K562 (cell line): ENCODE results near the gene NQO2. TPM values are rescaled to one million over a fixed set of nuclear protein-coding genes. Genes with fewer than 3 reads are reported as not detected.
A peak's percentile ranks its signal among the peaks of the same experiment; 100 is the strongest.

Source experiments
- BACH1 ChIP-seq: fragments of 200-800 bp; sonication (Bioruptor generic); IDR thresholded peaks from 2 replicates; pipeline ENCODE4 v1.6.1; 2016; ENCODE audit warnings: missing genetic modification characterization, missing compliant biosample characterization
- CTBP1 ChIP-seq: fragments of 450-650 bp; IDR thresholded peaks from 2 replicates; pipeline ENCODE4 v1.6.1; 2016; ENCODE audit warnings: borderline replicate concordance
- EZH2 ChIP-seq: IDR thresholded peaks from 2 replicates; pipeline ENCODE4 v1.6.1; 2012; ENCODE audit warnings: low read depth, mild to moderate bottlenecking, inconsistent platforms, low read length, borderline replicate concordance
- HLTF ChIP-seq: fragments of 450-650 bp; IDR thresholded peaks from 2 replicates; pipeline ENCODE4 v1.6.1; 2016
- KAT7 ChIP-seq: sonication (generic); formaldehyde crosslinking; IDR thresholded peaks from 2 replicates; pipeline ENCODE4 v1.8.0; 2022; ENCODE audit warnings: missing genetic modification reagents, mild to moderate bottlenecking, borderline replicate concordance
- MTA1 ChIP-seq: fragments of 450-650 bp; IDR thresholded peaks from 2 replicates; pipeline ENCODE4 v1.6.1; 2017; ENCODE audit warnings: borderline replicate concordance
- NEUROD1 ChIP-seq: fragments of 150-350 bp; IDR thresholded peaks from 2 replicates; pipeline ENCODE4 v1.6.1; 2014; ENCODE audit warnings: borderline replicate concordance, low read length, low read depth; ENCODE audit not compliant: partially characterized antibody
- NFIX ChIP-seq: fragments of 250-450 bp; sonication (Bioruptor Pico); IDR thresholded peaks from 2 replicates; pipeline ENCODE4 v1.4.0; 2020; ENCODE audit warnings: low read depth, mild to moderate bottlenecking, moderate library complexity
- PCBP1 ChIP-seq: fragments of 200-400 bp; formaldehyde crosslinking; IDR thresholded peaks from 2 replicates; pipeline ENCODE4 v1.6.1; 2018; ENCODE audit warnings: mild to moderate bottlenecking, low read depth, low read length; ENCODE audit not compliant: poor library complexity, severe bottlenecking
- TAF9B ChIP-seq: fragments of 450-650 bp; IDR thresholded peaks from 2 replicates; pipeline ENCODE4 v1.6.1; 2018; ENCODE audit warnings: mild to moderate bottlenecking; ENCODE audit not compliant: partially characterized antibody
- ZNF41 ChIP-seq: fragments of 250-450 bp; sonication (Bioruptor Pico); conservative IDR thresholded peaks from 2 replicates; pipeline ENCODE4 v1.4.0; 2020; ENCODE audit warnings: mild to moderate bottlenecking
- polyA plus RNA-seq, 8 experiments: library from polyadenylated mRNA; depleted of rRNA in 4 of 8; stranded (reverse) in 5 of 8; unstranded in 3 of 8; fragments of >200 nt; fragmentation: Nextera tagmentation in 2 of 8; fragmentation: Illumina TruSeq in 1 of 8; extraction: Ambion mirVana in 2 of 8; extraction: Trizol in 1 of 8; gene quantifications; 2 replicates each; pipeline versions ENCODE4 v1.2.1 to v1.2.3, GENCODE V29; 2011 to 2014; ENCODE audit warnings: inconsistent platforms in 1 of 8, missing spikeins in 1 of 8
- total RNA-seq, 7 experiments: library from RNA; depleted of rRNA in 6 of 7; stranded (reverse); fragments of >200 nt in 6 of 7; fragmentation: Illumina TruSeq in 2 of 7; extraction: Trizol in 2 of 7; gene quantifications; 2 replicates each; pipeline versions ENCODE4 v1.2.1 to v1.2.3, GENCODE V29; 2011 to 2021; ENCODE audit warnings: low replicate concordance in 1 of 7
- TF ChIP-seq, protein P1 (sequence below), 2 experiments: fragments of 450-650 bp in 1 of 2; sonication (generic) in 1 of 2; formaldehyde crosslinking in 1 of 2; IDR thresholded peaks in 1 of 2; conservative IDR thresholded peaks in 1 of 2; 2 replicates each; pipeline versions ENCODE4 v1.6.1 to v1.8.1; 2016 to 2023; ENCODE audit warnings: mild to moderate bottlenecking in 2 of 2, moderate library complexity in 2 of 2, inconsistent platforms in 1 of 2, missing genetic modification reagents in 1 of 2
- TF ChIP-seq, protein P2 (sequence below): sonication (generic); formaldehyde crosslinking; IDR thresholded peaks from 2 replicates; pipeline ENCODE4 v1.8.0; 2022; ENCODE audit warnings: mild to moderate bottlenecking, missing genetic modification reagents, borderline replicate concordance
- TF ChIP-seq, protein P3 (sequence below): fragments of 450-650 bp; formaldehyde crosslinking; IDR thresholded peaks from 2 replicates; pipeline ENCODE4 v1.4.0; 2022; ENCODE audit warnings: missing genetic modification characterization
- TF ChIP-seq, protein P4 (sequence below): IDR thresholded peaks from 2 replicates; pipeline ENCODE4 v1.6.1; 2011; ENCODE audit not compliant: insufficient read length; ENCODE audit errors: extremely low read depth
- TF ChIP-seq, protein P5 (sequence below): sonication (generic); formaldehyde crosslinking; IDR thresholded peaks from 2 replicates; pipeline ENCODE4 v1.8.1; 2023; ENCODE audit warnings: mild to moderate bottlenecking, missing genetic modification reagents, moderate library complexity
- TF ChIP-seq, protein P6 (sequence below): fragments of 250-450 bp; sonication (Bioruptor Pico); IDR thresholded peaks from 2 replicates; pipeline ENCODE4 v1.8.0; 2022; ENCODE audit warnings: inconsistent platforms

The NQO2 gene
- total and polyA plus RNA-seq, 9 of the 15 experiments (the other 6 are each of a cell fraction or from before 2014, with no cell fraction given) = 54.6 to 214 (median 116) TPM

DNA sequence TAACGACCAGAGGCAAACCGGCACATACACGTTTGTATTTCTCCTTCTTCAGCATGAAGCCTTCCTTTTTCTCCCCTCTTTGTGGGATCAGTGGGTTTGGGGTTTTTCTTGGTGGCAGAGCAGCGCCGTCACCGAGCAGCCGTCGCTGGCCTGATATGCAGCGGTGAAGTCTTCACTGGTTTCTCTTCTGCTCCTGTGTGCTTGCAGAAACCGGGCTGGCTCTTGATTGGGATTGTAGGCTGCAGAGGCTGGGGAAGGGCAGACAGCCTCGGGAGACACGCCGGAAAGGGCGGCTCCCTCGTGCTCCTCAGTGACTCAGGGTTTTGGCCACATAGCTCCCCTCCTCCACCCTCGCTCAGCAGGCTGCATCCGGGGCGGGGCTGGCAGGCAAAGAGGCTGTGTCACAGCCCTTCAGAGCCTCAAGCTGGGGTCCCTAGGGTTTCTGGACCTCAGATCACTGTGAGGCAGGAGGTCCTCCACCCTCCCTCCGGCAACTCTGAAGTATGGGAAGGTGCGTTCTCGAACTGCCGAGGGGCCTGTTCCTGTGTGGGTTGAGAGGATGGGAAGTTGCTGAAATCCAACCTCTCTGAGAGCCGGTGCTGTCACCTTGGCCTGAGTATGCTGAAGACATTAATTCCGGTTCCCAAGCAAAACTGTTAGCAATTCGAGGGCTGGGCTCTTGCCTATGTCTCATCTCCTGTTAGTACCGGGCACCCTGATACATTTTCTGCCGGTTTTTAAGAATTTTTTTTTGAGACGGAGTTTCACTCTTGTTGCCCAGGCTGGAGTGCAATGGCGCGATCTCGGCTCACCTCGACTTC is 24.2 kb downstream of the NQO2 start (continued):
- no peak for TF ChIP-seq PCBP1
- TF ChIP-seq NFIX (CRISPR knock-in tag) = no peak
- TF ChIP-seq NEUROD1 = peak; percentile 86
- TF ChIP-seq, protein P1, sequence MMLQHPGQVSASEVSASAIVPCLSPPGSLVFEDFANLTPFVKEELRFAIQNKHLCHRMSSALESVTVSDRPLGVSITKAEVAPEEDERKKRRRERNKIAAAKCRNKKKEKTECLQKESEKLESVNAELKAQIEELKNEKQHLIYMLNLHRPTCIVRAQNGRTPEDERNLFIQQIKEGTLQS (IDR thresholded peaks at IDR 0.05) = peak; percentile 81
- TF ChIP-seq, protein P1 (CRISPR knock-in tag; conservative IDR thresholded peaks at IDR 0.05) = no peak; the same call in none of the 2 replicates
- TF ChIP-seq, protein P2, sequence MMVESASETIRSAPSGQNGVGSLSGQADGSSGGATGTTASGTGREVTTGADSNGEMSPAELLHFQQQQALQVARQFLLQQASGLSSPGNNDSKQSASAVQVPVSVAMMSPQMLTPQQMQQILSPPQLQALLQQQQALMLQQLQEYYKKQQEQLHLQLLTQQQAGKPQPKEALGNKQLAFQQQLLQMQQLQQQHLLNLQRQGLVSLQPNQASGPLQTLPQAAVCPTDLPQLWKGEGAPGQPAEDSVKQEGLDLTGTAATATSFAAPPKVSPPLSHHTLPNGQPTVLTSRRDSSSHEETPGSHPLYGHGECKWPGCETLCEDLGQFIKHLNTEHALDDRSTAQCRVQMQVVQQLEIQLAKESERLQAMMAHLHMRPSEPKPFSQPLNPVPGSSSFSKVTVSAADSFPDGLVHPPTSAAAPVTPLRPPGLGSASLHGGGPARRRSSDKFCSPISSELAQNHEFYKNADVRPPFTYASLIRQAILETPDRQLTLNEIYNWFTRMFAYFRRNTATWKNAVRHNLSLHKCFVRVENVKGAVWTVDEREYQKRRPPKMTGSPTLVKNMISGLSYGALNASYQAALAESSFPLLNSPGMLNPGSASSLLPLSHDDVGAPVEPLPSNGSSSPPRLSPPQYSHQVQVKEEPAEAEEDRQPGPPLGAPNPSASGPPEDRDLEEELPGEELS (CRISPR knock-in tag) = peak; percentile 83
- TF ChIP-seq, protein P3, sequence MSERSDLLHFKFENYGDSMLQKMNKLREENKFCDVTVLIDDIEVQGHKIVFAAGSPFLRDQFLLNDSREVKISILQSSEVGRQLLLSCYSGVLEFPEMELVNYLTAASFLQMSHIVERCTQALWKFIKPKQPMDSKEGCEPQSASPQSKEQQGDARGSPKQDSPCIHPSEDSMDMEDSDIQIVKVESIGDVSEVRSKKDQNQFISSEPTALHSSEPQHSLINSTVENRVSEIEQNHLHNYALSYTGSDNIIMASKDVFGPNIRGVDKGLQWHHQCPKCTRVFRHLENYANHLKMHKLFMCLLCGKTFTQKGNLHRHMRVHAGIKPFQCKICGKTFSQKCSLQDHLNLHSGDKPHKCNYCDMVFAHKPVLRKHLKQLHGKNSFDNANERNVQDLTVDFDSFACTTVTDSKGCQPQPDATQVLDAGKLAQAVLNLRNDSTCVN (CRISPR knock-in tag) = no peak
- TF ChIP-seq, protein P4, sequence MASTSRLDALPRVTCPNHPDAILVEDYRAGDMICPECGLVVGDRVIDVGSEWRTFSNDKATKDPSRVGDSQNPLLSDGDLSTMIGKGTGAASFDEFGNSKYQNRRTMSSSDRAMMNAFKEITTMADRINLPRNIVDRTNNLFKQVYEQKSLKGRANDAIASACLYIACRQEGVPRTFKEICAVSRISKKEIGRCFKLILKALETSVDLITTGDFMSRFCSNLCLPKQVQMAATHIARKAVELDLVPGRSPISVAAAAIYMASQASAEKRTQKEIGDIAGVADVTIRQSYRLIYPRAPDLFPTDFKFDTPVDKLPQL = peak; percentile 62
- no peak for TF ChIP-seq ZNF41 (CRISPR knock-in tag)
- TF ChIP-seq, protein P5, sequence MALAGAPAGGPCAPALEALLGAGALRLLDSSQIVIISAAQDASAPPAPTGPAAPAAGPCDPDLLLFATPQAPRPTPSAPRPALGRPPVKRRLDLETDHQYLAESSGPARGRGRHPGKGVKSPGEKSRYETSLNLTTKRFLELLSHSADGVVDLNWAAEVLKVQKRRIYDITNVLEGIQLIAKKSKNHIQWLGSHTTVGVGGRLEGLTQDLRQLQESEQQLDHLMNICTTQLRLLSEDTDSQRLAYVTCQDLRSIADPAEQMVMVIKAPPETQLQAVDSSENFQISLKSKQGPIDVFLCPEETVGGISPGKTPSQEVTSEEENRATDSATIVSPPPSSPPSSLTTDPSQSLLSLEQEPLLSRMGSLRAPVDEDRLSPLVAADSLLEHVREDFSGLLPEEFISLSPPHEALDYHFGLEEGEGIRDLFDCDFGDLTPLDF (CRISPR knock-in tag) = no peak
- TF ChIP-seq KAT7 (CRISPR knock-in tag) = peak; percentile 63; the same call in 1 of the 2 replicates
- TF ChIP-seq, protein P6, sequence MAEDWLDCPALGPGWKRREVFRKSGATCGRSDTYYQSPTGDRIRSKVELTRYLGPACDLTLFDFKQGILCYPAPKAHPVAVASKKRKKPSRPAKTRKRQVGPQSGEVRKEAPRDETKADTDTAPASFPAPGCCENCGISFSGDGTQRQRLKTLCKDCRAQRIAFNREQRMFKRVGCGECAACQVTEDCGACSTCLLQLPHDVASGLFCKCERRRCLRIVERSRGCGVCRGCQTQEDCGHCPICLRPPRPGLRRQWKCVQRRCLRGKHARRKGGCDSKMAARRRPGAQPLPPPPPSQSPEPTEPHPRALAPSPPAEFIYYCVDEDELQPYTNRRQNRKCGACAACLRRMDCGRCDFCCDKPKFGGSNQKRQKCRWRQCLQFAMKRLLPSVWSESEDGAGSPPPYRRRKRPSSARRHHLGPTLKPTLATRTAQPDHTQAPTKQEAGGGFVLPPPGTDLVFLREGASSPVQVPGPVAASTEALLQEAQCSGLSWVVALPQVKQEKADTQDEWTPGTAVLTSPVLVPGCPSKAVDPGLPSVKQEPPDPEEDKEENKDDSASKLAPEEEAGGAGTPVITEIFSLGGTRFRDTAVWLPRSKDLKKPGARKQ (CRISPR knock-in tag) = no peak
- peak; percentile 96 for TF ChIP-seq TAF9B
- TF ChIP-seq EZH2 = no peak
- peak; percentile 93 for TF ChIP-seq CTBP1
- TF ChIP-seq BACH1 (tag) = peak; percentile 74
- peak; percentile 52; the same call in 1 of the 2 replicates for TF ChIP-seq HLTF
- TF ChIP-seq MTA1 = peak; percentile 55; the same call in 1 of the 2 replicates
